GM12875 (cell line): Measurements from ENCODE around the gene KCNG2.

Source experiments
- H3K4me3 ChIP-seq: one replicate; pipeline ENCODE4 v1.5.1; 2011; ENCODE audit warnings: low read depth, low read length, control low read depth
- TF ChIP-seq, protein P1 (sequence below): IDR thresholded peaks from 2 replicates; pipeline ENCODE4 v1.5.1; 2011; ENCODE audit warnings: low read depth, mild to moderate bottlenecking, control low read depth, inconsistent platforms, low read length, moderate library complexity, borderline replicate concordance; ENCODE audit not compliant: insufficient read depth

KCNG2 gene

DNA sequence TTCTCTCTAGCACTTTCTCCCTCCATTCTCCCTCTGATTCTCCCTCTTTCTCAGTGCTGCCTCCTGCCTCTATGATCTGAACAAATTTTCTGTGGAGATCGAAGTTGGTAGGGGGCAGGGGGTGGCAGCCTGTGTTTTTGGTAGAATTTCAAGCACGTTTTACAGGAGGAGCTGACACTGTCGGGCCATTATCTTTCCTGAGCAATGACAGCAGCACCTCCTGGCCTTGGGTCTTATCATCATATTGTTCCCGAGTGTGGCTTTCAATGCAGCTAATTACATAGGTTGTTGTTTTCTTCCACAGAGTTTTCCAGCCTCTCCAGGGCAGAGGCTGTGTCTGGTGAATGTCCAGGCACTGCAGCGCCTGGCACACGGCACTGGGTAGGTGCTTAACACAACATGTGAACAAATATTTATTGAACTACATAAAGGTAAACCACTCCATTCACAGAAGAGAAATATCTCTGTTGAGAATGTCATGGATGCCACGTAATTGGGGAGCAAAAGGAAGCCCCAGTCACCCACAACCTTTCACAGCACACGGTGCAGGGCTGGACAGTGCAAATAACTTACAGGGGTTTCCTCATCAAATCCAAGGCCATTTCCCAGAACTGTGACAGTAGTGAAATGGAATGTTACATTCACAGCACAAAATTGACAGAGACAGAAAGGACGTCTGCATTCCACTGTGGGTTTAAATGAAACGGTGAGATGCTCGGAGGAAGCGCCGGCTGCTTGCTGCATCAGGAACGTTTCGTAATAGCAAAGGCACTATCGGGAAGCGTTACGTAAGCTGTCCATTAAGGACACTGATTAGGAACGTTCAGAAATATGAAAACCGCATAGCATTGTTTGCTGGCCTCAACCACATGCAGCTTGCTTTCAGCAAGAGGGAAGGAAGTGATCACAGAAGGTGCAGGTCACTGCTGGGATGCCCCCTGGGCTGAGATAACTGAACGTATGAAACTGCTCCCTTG, 6.5 kb upstream of the KCNG2 start:
- no peak overlapping the region for H3K4me3 ChIP-seq
- TF ChIP-seq, protein P1, sequence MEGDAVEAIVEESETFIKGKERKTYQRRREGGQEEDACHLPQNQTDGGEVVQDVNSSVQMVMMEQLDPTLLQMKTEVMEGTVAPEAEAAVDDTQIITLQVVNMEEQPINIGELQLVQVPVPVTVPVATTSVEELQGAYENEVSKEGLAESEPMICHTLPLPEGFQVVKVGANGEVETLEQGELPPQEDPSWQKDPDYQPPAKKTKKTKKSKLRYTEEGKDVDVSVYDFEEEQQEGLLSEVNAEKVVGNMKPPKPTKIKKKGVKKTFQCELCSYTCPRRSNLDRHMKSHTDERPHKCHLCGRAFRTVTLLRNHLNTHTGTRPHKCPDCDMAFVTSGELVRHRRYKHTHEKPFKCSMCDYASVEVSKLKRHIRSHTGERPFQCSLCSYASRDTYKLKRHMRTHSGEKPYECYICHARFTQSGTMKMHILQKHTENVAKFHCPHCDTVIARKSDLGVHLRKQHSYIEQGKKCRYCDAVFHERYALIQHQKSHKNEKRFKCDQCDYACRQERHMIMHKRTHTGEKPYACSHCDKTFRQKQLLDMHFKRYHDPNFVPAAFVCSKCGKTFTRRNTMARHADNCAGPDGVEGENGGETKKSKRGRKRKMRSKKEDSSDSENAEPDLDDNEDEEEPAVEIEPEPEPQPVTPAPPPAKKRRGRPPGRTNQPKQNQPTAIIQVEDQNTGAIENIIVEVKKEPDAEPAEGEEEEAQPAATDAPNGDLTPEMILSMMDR: no peak

DNA sequence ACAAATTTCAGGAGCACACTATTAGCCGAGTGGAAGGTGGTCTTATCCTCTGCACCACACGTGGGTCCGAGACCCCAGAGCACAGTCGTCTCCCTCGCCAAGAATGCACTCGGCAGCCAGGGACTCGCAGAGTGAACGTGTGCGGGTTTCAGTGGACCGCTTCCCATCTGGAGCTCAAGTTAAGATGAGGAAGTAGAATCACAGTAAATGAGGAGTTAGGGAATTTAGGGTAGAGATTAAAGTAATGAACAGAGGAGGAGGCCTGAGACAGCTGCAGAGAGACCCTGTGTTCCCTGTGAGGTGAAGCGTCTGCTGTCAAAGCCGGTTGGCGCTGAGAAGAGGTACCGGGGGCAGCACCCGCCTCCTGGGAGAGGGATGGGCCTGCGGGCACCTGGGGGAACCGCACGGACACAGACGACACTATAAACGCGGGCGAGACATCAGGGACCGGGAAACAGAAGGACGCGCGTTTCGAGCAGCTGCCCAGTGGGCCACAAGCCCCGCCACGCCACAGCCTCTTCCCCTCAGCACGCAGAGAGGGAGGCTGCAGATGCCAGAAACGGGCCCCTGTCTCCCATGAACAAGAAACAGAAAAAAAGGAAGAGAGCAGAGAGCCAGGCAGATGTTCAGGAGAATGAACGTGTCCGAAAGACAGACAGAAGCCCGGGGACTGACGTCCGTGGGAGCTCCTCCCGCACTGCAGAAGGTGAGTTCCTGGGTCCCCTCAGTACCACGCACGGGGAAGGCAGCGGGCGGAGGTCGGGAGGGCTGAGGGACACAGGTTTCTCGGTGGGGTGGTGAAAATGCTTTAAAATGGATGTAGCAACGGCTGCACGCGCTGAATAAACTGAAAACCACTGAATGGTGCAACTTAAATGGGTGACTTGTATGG, 5.4 kb upstream of the KCNG2 start:
- TF ChIP-seq, protein P1: no peak
- H3K4me3 ChIP-seq: no peak overlapping the region

DNA sequence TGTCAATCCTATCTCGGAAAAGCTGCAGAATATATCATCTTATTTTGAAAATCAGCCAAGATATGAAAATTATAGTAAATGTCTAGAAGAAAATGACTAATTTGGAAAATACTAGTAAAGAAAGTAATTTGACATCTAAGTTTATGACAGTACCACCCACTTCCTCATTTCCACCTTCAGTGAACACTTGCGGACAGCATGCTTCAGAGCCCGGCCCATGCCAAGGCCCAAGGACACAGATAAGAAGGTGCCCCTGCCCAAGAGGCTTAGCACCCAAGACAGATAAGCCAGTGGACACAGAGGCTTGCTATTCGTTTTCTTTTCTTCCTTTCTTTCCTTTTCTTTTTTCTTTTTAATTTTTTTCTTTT, 4.8 kb upstream of the KCNG2 start:
- TF ChIP-seq, protein P1: no peak
- H3K4me3 ChIP-seq: no peak overlapping the region

DNA sequence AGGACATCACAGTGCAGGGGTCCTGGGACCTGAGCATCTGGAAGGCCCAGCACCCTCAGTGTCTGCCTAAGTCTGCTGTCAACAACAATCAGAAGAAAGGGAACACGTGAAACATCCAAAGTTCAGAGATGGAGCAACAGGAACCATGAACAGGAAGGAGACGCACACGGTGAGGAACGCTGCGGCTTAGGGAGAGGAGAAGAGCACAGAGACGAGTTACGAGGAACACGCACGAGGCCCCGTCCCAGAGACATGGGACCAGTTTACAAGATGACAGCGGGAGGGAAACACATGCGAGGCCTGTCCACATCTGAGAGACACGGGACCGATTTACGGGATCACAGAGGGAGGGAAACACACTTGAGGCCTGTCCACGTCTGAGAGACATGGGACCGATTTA, 2.9 kb upstream of the KCNG2 start:
- H3K4me3 ChIP-seq: no peak overlapping the region
- TF ChIP-seq, protein P1: no peak

DNA sequence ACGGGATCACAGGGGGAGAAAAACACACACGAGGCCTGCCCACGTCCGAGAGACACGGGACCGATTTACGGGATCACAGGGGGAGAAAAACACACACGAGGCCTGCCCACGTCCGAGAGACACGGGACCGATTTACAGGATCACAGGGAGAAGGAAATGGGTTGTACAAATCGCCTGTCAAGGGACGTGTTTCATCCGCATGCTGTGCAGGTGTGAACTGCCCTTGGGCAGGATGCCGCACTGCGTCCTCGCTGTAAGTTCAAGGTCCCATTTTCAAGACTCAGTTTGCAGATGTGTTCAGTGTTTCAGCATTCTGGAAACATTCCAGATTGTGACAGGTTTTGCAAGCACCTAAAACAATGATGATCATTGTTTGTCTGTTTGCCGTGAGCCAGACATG, 2.3 kb upstream of the KCNG2 start:
- TF ChIP-seq, protein P1: no peak
- H3K4me3 ChIP-seq: no peak overlapping the region

DNA sequence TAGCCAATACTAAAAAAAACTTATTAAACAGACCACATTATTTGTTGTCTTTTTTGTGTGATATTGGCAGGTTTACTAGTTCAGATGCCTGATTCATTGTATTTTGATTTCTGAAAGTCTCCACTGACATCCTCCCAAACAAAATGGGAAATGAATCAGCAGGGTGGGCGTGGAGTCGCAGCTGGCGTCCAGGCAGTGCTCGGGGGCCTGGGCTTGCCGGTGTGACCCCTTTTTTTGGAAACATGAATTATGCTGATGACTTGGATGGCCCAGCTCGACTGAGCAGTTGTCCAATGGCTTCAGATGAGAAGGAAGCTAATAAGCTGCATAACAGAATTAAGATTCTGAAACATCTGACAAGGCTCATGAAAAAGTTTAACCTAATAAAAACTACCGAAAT, 1.7 kb upstream of the KCNG2 start:
- no peak overlapping the region for H3K4me3 ChIP-seq

More for the DNA sequence above, 1.7 kb upstream of the KCNG2 start:
- TF ChIP-seq, protein P1: no peak
